Pons (tissue), 1 donor: ENCODE results near the gene ZSWIM8.
"Not testable (repeated sequence)": the region's sequence is repeated elsewhere in the genome, so short reads cannot be mapped to it uniquely, and the experiment has no call there.

Experiments used
- DNase-seq: peaks from one replicate; pipeline ENCODE4 v3.0.0-alpha.2; 2016; ENCODE audit warnings: low spot score

Gene ZSWIM8

GRCh38 chr10:73772281-73773151 is 12.9 kb upstream of the ZSWIM8 start:
- peak; percentile 70 for DNase-seq

- no peak for DNase-seq
Observed at GRCh38 chr10:73773152-73773879, 12.1 kb upstream of the ZSWIM8 start.

- peak; percentile 51 for DNase-seq
Observed at GRCh38 chr10:73774637-73775036, 10.8 kb upstream of the ZSWIM8 start.

- no peak for DNase-seq
Observed at GRCh38 chr10:73779018-73779417, 6.4 kb upstream of the ZSWIM8 start.

- no peak for DNase-seq
Observed at GRCh38 chr10:73779539-73780197, 5.7 kb upstream of the ZSWIM8 start.

GRCh38 chr10:73780301-73780700 is 5.1 kb upstream of the ZSWIM8 start:
- DNase-seq: no peak

- DNase-seq: no peak
Observed at GRCh38 chr10:73780966-73781365, 4.4 kb upstream of the ZSWIM8 start.

GRCh38 chr10:73781548-73781878 is 3.9 kb upstream of the ZSWIM8 start:
- DNase-seq: no peak

- DNase-seq: peak; percentile 76
Observed at GRCh38 chr10:73781879-73782748, 3.3 kb upstream of the ZSWIM8 start, which contains the start of gene CHCHD1. TSS of gene CHCHD1 (plus strand) at chr10:73782048. CDS start at chr10:73782076, 28 bp downstream.

GRCh38 chr10:73782749-73783085 is 2.7 kb upstream of the ZSWIM8 start:
- DNase-seq: no peak

GRCh38 chr10:73785721-73786511 is 510 bp downstream of the ZSWIM8 start:
- no peak for DNase-seq

GRCh38 chr10:73786512-73786885 is 1.1 kb downstream of the ZSWIM8 start:
- DNase-seq: no peak

GRCh38 chr10:73787031-73787800 is 1.8 kb downstream of the ZSWIM8 start:
- not testable (repeated sequence) for DNase-seq

GRCh38 chr10:73788864-73789658 is 3.7 kb downstream of the ZSWIM8 start:
- no peak for DNase-seq

- DNase-seq: no peak
Observed at GRCh38 chr10:73789659-73790055, 4.3 kb downstream of the ZSWIM8 start.

- DNase-seq: no peak
Observed at GRCh38 chr10:73790886-73791625, 5.7 kb downstream of the ZSWIM8 start.

GRCh38 chr10:73791871-73792400 is 6.5 kb downstream of the ZSWIM8 start:
- no peak for DNase-seq

GRCh38 chr10:73793456-73793855 is 8.1 kb downstream of the ZSWIM8 start:
- no peak for DNase-seq
